ENCODE measurements around the gene NSUN3.

The NSUN3 gene

DNA sequence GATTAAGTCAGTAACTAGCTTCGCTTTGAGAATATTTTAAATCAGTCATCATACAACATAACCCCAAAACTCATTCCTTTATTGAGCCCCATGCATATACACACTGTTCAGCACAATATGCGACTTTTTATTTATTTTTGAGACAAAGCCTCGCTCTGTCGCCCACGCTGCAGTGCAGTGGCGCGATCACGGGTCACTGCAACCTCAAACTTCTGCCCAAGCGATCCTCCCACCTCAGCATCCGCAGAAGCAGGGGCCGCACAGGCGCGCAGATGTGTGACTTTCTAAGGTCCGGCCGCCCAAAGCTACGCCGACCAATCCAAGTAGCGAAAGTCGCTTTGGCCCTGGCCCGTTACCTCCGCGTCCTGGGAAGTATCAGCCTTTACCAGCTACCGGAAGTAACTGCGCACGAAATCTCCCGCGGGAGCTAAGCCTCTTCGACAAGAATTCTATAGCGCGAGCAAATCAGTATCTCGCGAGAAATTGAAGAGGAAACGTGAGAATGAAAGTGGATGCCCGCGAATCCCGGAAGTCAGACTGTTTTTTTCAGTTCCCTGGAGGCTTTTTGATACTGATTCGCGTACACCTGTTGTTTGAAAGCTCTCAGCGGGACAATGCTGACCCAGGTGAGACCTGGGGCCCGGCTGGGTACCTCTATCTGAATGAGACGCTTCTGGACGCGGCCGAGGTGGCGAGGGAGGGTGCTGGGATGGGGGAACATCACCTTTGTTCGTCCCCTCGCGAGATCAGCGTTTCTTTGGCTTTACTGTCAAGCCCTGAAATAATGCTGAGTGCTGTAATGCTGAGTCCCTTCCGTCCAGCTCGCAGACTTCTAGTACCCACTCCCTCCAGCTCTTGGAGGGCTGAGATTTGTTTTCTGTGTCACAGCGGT lies at the start of gene NSUN3, which contains the start of gene DHFR2:
TSS of gene NSUN3 (plus strand) at position 549 of the 892 bp plus-strand sequence. CDS start at position 615, 66 bp downstream.
TSS of gene DHFR2 (minus strand) at position 404 of the 892 bp plus-strand sequence. CDS start 1,405 bp downstream, outside the sequence.
- H3K4me3 ChIP-seq (replicated peaks in 1 of 2; ENCODE audit: low read depth in 2 of 2, low read length in 2 of 2): peak within 1 kb of the TSS; percentile 70 to 72
- DNase-seq (ENCODE audit: low read depth in 2 of 2): peak; percentile 99
- TF ChIP-seq, protein P1, sequence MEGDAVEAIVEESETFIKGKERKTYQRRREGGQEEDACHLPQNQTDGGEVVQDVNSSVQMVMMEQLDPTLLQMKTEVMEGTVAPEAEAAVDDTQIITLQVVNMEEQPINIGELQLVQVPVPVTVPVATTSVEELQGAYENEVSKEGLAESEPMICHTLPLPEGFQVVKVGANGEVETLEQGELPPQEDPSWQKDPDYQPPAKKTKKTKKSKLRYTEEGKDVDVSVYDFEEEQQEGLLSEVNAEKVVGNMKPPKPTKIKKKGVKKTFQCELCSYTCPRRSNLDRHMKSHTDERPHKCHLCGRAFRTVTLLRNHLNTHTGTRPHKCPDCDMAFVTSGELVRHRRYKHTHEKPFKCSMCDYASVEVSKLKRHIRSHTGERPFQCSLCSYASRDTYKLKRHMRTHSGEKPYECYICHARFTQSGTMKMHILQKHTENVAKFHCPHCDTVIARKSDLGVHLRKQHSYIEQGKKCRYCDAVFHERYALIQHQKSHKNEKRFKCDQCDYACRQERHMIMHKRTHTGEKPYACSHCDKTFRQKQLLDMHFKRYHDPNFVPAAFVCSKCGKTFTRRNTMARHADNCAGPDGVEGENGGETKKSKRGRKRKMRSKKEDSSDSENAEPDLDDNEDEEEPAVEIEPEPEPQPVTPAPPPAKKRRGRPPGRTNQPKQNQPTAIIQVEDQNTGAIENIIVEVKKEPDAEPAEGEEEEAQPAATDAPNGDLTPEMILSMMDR (IDR thresholded peaks at IDR 0.05; ENCODE audit: low read depth, low read length): no peak

DNA sequence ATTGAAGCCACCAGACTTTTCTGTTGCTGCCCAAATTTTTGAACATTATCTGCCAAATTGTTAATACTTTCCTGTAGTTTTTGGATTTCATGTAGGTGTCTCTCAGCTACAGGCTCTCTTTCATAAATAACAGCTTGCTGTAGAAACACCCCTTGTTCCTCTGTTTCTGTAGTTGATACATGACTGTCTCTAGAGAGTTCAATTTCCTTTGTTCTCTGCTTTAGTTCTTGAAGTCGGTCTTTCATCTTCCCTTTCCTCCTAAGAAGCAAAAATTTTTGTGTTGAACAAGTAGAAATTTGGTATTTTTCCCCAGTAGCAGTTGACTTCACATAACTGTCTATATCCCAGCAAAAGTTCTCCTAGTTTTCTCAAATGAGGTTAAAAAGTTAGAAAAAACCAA lies 47.8 kb upstream of the NSUN3 start:
- no peak overlapping the region for H3K4me3 ChIP-seq (replicated peaks in 1 of 2; ENCODE audit: low read depth in 2 of 2, low read length in 2 of 2)
- TF ChIP-seq, protein P1 (IDR thresholded peaks at IDR 0.05; ENCODE audit: low read depth, low read length): no peak
- no peak for DNase-seq (ENCODE audit: low read depth in 2 of 2)

DNA sequence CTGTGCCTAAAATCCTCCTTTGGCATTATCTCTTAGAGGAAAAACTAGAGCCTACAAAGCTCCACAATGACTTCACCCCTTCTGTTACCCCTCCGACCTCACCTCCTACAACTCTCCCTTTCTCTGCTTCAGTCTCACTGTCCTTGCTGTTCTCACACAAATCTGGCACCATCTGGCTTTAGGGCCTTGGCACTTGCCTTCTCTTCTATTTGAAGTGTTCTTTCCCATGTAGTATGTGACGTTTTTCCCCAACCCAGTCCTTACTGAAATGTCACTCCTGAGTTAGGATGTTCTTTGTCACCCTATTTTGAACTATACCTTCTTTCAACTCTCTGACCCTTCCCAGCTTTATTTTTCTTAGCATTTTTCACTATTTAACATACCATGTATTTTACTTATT lies 43.2 kb upstream of the NSUN3 start:
- TF ChIP-seq, protein P1 (IDR thresholded peaks at IDR 0.05; ENCODE audit: low read depth, low read length): no peak
- DNase-seq (ENCODE audit: low read depth in 2 of 2): no peak
- H3K4me3 ChIP-seq (replicated peaks in 1 of 2; ENCODE audit: low read depth in 2 of 2, low read length in 2 of 2): no peak overlapping the region

DNA sequence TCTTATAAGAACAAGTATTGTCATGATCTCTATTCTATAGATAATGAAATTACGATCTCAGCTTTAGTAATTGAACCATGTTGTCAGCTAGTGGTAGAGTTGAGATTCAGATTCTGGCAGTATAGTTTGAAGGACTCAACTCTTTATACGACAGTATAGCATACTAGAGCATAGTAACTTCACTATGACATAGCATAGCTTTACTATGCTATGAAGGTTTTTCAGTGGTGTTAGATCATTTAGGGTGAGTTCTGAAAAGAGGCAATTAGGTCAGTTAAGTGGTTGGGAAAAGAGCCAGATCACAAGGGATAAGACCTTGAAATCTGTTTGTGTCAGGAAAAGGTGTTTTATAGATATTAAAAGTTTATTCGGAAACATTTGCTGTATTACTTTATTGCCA lies 42.6 kb upstream of the NSUN3 start:
- TF ChIP-seq, protein P1 (IDR thresholded peaks at IDR 0.05; ENCODE audit: low read depth, low read length): no peak
- no peak overlapping the region for H3K4me3 ChIP-seq (replicated peaks in 1 of 2; ENCODE audit: low read depth in 2 of 2, low read length in 2 of 2)
- no peak for DNase-seq (ENCODE audit: low read depth in 2 of 2)

DNA sequence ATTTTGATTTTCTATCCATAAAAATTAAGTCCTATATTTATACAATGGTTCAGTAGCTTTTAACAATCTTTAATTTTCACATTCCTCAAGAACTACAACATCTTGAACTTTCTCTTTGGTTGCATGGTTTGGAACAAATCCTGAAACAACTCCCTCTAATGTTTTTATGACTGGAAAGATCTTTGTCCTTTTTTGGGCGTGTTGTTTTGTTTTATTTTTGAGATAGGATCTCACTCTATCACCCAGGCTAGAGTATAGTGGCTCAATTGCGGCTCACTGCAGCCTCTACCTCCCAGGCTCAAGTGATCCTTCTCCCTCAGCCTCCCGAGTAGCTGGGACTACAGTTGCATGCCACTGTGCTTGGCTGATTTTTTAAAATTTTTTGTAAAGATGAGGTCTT lies 38.5 kb upstream of the NSUN3 start:
- no peak overlapping the region for H3K4me3 ChIP-seq (replicated peaks in 1 of 2; ENCODE audit: low read depth in 2 of 2, low read length in 2 of 2)
- DNase-seq (ENCODE audit: low read depth in 2 of 2): peak; percentile 15 to 25
- TF ChIP-seq, protein P1 (IDR thresholded peaks at IDR 0.05; ENCODE audit: low read depth, low read length): no peak

DNA sequence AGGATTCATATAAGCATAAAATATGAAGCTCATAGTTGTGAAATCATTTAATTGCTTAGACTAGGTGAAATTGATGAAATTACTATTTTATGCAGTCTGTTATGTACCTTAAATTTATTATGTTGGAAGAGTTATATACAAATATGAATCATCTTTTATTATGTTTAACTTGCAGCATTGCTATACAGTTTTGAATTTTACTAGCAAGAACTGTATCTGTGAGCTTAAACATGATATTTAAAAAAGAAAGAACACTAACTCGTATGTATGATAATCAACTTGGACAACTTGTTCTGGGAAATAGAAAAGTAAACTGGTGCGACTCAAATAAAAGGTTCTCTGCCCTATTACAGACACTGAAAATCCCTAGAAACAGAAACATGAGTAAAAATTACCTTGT lies 36.2 kb upstream of the NSUN3 start:
- no peak overlapping the region for H3K4me3 ChIP-seq (replicated peaks in 1 of 2; ENCODE audit: low read depth in 2 of 2, low read length in 2 of 2)
- DNase-seq (ENCODE audit: low read depth in 2 of 2): no peak
- TF ChIP-seq, protein P1 (IDR thresholded peaks at IDR 0.05; ENCODE audit: low read depth, low read length): no peak

Data from cardiac fibroblast (primary cell).